HG03196 (cell line): ENCODE data around the gene ALDH5A1.
A peak's percentile ranks its signal among the peaks of the same experiment; 100 is the strongest.

Experiments used
- ATAC-seq: cut with Tn5 transposase; IDR thresholded peaks from one replicate; pipeline ENCODE4 v1.9.1; 2021; ENCODE audit not compliant: unreplicated experiment

The ALDH5A1 gene

GRCh38 chr6:24564081-24564480, 69.3 kb downstream of the ALDH5A1 start:
- ATAC-seq = no peak

- ATAC-seq = no peak
Measured at GRCh38 chr6:24565196-24565595, 70.4 kb downstream of the ALDH5A1 start.

- ATAC-seq = no peak
Measured at GRCh38 chr6:24566020-24566767, 71.4 kb downstream of the ALDH5A1 start.

GRCh38 chr6:24568683-24569082, 73.9 kb downstream of the ALDH5A1 start:
- ATAC-seq = no peak

- ATAC-seq = no peak
Measured at GRCh38 chr6:24569811-24570210, 75.0 kb downstream of the ALDH5A1 start.

GRCh38 chr6:24571361-24571760, 76.6 kb downstream of the ALDH5A1 start:
- ATAC-seq = no peak

- ATAC-seq = no peak
Measured at GRCh38 chr6:24574809-24575208, 80.0 kb downstream of the ALDH5A1 start.

GRCh38 chr6:24576447-24576846, 81.7 kb downstream of the ALDH5A1 start:
- ATAC-seq = no peak

- ATAC-seq = no peak
Measured at GRCh38 chr6:24581084-24581669, 86.4 kb downstream of the ALDH5A1 start.

GRCh38 chr6:24583463-24584381, 89.0 kb downstream of the ALDH5A1 start:
- ATAC-seq = peak; percentile 75

- ATAC-seq = no peak
Measured at GRCh38 chr6:24584382-24584720, 89.6 kb downstream of the ALDH5A1 start.
